K562 (cell line): ENCODE data around the gene CSKMT. TPM values are rescaled to one million over a fixed set of nuclear protein-coding genes. Genes with fewer than 3 reads are reported as not detected.

Experiments
- HMGXB4 ChIP-seq: sonication (generic); formaldehyde crosslinking; IDR thresholded peaks from 2 replicates; pipeline ENCODE4 v1.8.1; 2023; ENCODE audit warnings: mild to moderate bottlenecking, missing genetic modification reagents
- KAT8 ChIP-seq: fragments of 450-650 bp; IDR thresholded peaks from 2 replicates; pipeline ENCODE4 v1.6.1; 2016; ENCODE audit warnings: low read depth, mild to moderate bottlenecking
- MNT ChIP-seq, 2 experiments: fragments of 450-650 bp; conservative IDR thresholded peaks; 2 replicates each; pipeline ENCODE4 v1.6.1; 2017; ENCODE audit warnings: mild to moderate bottlenecking in 2 of 2, moderate library complexity in 2 of 2
- PTRF ChIP-seq: fragments of 450-650 bp; IDR thresholded peaks from 2 replicates; pipeline ENCODE4 v1.6.1; 2016; ENCODE audit warnings: mild to moderate bottlenecking, missing genetic modification characterization, missing compliant biosample characterization
- REST ChIP-seq, 2 experiments: fragments of 450-650 bp; formaldehyde crosslinking in 1 of 2; IDR thresholded peaks; 2 replicates each; pipeline versions ENCODE4 v1.4.0 to v1.6.1; 2014 to 2020; ENCODE audit warnings: mild to moderate bottlenecking in 2 of 2, borderline replicate concordance in 1 of 2, low read depth in 1 of 2
- TAF9B ChIP-seq: fragments of 450-650 bp; IDR thresholded peaks from 2 replicates; pipeline ENCODE4 v1.6.1; 2018; ENCODE audit warnings: mild to moderate bottlenecking; ENCODE audit not compliant: partially characterized antibody
- TFE3 ChIP-seq: fragments of 450-650 bp; formaldehyde crosslinking; IDR thresholded peaks from 2 replicates; pipeline ENCODE4 v1.4.0; 2020; ENCODE audit warnings: mild to moderate bottlenecking, mixed read lengths
- ZNF143 ChIP-seq: sonication (generic); formaldehyde crosslinking; IDR thresholded peaks from 2 replicates; pipeline ENCODE4 v1.9.0; 2022; ENCODE audit warnings: mild to moderate bottlenecking, missing genetic modification reagents
- ZNF398 ChIP-seq: fragments of 250-450 bp; sonication (Bioruptor Pico); IDR thresholded peaks from 2 replicates; pipeline ENCODE4 v1.8.0; 2021; ENCODE audit warnings: moderate library complexity, mild to moderate bottlenecking, inconsistent platforms
- ZNF431 ChIP-seq: sonication (generic); formaldehyde crosslinking; IDR thresholded peaks from 2 replicates; pipeline ENCODE4 v1.8.0; 2022; ENCODE audit warnings: mild to moderate bottlenecking, missing genetic modification reagents
- ZNF445 ChIP-seq: fragments of 250-450 bp; sonication (Bioruptor Pico); IDR thresholded peaks from 2 replicates; pipeline ENCODE4 v1.4.0; 2020; ENCODE audit warnings: low read depth, mild to moderate bottlenecking, moderate library complexity
- polyA plus RNA-seq, 8 experiments: library from polyadenylated mRNA; depleted of rRNA in 4 of 8; stranded (reverse) in 5 of 8; unstranded in 3 of 8; fragments of >200 nt; fragmentation: Nextera tagmentation in 2 of 8; fragmentation: Illumina TruSeq in 1 of 8; extraction: Ambion mirVana in 2 of 8; extraction: Trizol in 1 of 8; gene quantifications; 2 replicates each; pipeline versions ENCODE4 v1.2.1 to v1.2.3, GENCODE V29; 2011 to 2014; ENCODE audit warnings: inconsistent platforms in 1 of 8, missing spikeins in 1 of 8
- total RNA-seq, 7 experiments: library from RNA; depleted of rRNA in 6 of 7; stranded (reverse); fragments of >200 nt in 6 of 7; fragmentation: Illumina TruSeq in 2 of 7; extraction: Trizol in 2 of 7; gene quantifications; 2 replicates each; pipeline versions ENCODE4 v1.2.1 to v1.2.3, GENCODE V29; 2011 to 2021; ENCODE audit warnings: low replicate concordance in 1 of 7

Gene CSKMT
- total and polyA plus RNA-seq, 9 of the 15 experiments (the other 6 are each of a cell fraction or from before 2014, with no cell fraction given) = 10.3 to 108 (median 27.2) TPM

- no peak for TF ChIP-seq ZNF445
- no peak for TF ChIP-seq ZNF431
- no peak for TF ChIP-seq TFE3 (CRISPR knock-in tag)
- TF ChIP-seq HMGXB4 (CRISPR knock-in tag) = no peak
- no peak for TF ChIP-seq TAF9B
- TF ChIP-seq MNT (conservative IDR thresholded peaks at IDR 0.05) = no peak
- no peak for TF ChIP-seq PTRF (tag)
- TF ChIP-seq ZNF143 = no peak
- peak; percentile 79 for TF ChIP-seq REST (IDR thresholded peaks at IDR 0.05; ENCODE audit: borderline replicate concordance)
- TF ChIP-seq REST (CRISPR knock-in tag; IDR thresholded peaks at IDR 0.05; ENCODE audit: low read depth) = no peak
- TF ChIP-seq KAT8 = no peak
- TF ChIP-seq ZNF398 (CRISPR knock-in tag) = no peak
Observed at GRCh38 chr11:62694455-62695167, 29.5 kb downstream of the CSKMT start (continued).
